HG03575 (cell line): Measurements from ENCODE around the gene ZFP57.
"Not testable (repeated sequence)": the region's sequence is repeated elsewhere in the genome, so short reads cannot be mapped to it uniquely, and the experiment has no call there.

Experiments used
- ATAC-seq: cut with Tn5 transposase; IDR thresholded peaks from one replicate; pipeline ENCODE4 v1.9.1; 2021; ENCODE audit not compliant: unreplicated experiment, insufficient number of reproducible peaks, low FRiP score; ENCODE audit errors: extremely low read depth

The ZFP57 gene

DNA sequence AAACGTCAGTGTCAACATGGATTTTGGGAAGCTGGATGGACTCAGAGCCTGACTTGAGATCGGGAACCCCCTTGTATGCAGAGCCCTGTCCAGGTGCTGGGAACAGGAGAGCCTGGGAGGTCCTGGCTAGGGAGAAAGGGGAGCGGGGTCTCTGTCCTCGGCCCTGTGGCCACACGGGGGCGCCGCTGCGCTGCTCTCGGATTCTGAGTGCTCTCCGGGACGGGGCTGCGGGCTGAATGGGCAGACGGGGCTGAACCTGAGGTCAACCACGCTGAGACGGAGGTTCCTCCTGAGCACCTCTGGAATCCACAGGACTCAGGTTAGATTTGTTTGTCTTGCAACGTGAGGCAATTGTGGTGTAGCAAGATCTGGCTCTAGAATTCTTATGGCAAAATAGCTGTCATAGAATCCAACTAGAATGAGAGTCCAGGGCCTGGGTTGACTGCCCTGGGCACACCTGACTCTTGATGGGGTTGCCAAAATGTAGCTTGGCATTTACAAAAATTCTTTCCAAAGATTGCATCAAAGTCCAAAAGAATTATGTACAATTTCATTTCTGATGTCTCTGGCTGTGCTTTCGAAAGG lies 21.7 kb upstream of the ZFP57 start:
- no peak for ATAC-seq

DNA sequence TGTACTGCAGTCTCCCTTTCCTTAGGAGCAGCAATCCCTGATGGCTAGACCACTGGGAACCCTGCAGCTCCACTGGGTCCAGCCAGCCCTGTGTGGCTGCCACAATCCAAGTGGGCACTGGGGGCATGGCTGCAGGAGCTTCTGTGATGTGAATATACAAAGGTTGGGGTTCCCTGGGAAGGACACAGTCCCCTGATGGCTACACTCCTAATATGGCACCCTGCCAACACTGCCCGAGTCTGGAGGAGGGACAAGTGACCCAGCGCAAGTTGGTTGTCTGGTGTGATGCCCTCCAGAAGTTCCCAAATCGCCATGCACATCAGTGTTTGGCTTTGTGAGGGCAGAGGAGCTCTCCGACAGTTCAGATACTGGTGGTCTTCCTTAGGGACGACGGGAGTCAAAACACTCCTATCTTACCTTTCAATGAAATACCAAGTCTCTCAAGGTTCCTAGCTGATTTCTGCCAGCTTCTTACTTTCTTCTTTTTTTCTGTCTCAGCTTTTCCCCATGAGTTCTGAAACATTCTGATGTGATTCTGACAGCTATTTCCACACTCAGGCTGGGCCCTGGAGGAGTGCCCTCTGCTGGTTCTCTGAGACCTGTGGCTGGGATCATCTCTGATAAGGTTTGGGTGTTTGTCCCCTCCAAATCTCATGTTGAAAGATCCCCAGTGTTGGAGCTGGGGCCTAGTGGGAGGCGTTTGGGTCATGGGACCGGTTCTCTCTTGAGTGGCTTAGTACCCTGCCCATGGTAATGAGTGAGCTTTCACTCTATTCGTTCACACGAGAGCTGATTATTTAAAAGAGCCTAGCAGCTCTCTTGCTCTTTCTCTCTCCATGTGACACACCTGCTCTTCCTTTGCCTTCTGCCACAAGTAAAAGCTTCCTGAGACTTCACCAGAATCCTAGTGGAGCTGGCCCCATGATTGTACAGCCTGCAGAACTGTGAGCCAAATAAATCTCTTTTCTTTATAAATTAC lies 15.5 kb upstream of the ZFP57 start:
- ATAC-seq, result no peak

DNA sequence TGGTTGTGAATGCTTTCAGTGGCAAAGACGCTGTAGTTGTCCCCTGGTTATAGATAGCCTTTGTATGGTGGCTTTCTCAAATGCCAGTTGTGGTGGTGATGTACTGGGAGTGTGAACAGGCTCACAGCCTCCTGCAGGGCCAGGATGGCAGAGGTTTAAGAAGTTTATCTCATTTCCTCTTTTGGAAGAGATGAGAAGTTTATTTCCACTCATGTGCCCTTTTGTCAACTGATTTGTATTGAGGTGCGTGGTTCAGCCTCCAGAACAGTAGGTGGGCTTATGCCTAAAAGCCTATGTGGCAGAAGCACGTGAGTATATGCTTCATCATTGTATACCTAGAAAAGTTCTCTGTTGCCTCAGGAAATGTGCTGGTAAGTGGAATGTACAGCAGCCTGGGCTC lies 13.7 kb upstream of the ZFP57 start:
- no peak for ATAC-seq

DNA sequence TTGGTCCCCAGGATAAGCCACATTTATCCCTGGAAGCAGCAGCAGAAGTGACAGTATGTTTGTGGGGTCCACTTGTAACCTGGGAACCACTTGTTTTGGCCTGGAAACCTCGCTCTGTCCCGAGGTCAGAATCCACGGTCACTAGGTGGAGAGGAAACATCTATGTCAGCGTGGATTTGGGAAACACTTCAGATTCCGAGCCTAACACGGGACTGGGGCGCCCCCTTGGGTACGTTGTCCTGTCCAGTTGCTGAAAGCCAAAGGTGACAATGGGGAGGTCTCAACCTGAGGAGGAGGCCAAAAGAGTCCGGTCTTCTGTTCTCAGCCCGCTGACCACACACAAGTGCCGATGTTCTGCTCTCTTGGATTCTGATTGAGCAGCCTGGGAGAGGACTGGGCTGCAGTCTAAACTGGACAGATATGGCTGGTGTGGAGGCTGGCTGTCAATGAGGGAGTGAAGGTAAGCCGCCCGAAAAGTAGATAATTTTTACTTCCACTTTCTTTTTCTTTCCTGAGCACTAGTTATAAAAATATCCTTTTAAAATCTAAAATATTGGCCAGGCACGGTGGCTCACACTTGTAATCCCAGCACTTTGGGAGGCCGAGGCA lies 4.9 kb upstream of the ZFP57 start:
- ATAC-seq, result no peak

DNA sequence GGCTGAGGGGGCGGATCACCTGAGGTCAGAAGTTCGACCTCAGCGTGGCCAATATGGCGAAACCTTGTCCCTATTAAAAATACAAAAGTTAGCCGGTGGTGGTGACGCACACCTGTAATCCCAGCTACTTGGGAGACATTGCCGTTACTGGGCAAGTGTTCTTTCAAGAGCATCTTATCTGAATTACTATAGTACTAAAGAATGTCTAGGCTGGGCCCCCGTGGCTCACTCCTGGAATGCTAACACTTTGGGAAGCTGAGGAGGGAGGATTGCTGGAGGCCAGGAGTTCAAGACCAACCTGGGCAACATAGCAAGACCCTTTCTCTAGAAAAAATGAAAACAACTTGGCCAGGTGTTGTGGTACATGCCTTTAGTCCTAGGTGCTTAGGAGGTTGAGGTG lies 859 bp upstream of the ZFP57 start:
- no peak for ATAC-seq

DNA sequence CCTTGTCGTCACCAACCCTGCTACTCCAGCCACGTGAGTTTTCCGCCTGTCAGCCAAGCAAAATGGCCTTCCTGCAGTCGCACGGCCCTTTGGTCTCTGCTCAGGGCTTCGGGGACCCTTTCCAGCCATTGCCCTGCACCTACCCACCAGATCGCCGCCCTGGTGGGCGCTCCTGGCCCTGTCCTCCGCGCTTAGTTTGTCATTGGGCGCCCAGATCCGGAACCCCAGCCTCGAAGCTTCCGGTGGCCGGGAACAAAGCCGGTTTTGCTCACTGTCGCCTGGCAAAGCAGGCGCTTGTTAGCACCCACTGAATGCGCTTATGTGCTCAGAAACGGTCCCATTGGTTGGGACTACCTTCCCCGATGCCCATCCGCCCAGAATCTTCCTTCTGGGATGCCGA lies 536 bp downstream of the ZFP57 start:
- ATAC-seq, result no peak

DNA sequence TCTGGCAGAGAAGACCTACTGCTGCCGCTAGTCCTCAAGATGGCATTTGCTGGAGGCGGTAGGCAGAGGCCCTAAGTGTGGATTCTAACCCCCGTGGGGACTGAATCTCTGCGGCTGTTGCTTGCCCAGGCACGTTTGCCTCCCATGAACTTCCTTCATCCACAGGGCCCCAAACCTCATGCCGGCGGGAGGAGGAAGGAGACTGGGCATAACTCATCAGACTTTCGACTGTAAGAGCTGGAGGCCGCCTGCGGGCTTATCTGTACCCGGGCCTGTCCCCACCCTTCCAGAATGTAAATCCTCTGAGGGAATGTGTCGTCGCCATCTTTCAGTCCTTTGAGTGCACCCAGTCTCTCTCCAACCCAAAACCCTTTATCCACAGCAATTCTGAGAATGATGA lies 990 bp downstream of the ZFP57 start:
- no peak for ATAC-seq

DNA sequence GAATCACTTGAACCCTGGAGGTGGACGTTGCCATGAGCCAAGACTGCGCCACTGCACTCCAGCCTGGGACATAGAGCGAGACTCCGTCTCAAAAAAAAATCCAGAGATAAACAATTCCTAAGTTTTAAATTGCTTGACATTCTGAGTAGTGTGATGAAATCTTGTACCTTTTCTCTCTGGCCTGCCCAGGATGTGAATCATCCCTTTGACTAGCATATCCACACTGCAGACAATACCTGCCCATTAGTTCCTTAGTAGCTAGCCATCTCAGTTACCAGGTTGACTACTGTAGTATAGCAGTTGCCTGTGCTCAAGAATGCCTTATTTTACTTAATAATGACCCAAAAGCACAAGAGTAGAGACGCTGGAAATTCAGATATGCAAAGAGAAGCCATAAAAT lies 2.8 kb downstream of the ZFP57 start:
- ATAC-seq, result no peak

DNA sequence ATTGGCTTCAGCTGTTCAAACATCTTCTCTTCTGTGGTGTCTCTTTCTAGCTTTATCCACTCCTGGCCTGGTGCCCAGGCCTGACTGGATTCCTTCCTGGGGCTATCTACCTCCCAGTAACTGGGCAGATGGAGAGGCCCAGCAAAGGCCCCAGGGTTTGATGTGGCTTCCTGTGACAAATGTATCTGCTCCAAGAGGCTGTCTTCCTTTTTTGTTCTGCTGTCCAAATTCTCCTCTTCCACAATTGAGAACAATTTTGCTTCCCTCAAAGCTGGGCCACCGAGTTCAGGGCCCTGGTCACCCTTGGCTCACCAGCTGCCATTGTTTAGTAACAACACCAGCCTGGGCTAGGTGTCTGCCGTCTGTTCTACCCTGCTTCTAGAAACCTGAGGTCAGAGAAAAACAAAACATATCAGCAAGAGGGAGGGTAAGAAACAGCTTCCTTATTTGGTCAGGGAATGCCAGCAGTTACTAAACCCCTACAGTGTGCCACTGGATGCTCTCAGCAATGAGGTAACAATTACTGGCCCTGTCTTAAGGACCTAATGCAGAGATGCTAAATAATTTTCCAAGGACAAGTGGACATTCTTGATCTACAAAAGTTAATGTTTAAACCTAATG lies 3.9 kb downstream of the ZFP57 start:
- ATAC-seq, result no peak

DNA sequence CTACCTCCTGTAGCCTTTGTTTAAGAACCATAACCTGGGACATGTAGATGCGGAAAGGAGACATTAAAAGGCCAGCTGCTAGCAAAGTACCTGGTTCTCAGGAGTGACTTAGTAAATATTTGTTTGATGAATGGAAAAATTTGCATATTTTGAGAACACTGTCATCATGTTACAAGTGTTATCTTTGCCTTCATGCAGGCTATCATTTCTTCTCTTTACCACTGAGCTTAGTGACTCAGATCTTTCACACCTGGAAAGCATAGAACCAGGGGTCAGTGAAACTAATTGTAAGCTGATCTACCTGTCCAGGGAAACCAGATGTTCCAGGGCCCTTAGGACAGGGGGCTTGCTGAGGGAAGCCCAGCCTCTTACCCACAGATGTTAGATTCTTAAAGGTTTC lies 5.4 kb downstream of the ZFP57 start:
- ATAC-seq, result no peak

DNA sequence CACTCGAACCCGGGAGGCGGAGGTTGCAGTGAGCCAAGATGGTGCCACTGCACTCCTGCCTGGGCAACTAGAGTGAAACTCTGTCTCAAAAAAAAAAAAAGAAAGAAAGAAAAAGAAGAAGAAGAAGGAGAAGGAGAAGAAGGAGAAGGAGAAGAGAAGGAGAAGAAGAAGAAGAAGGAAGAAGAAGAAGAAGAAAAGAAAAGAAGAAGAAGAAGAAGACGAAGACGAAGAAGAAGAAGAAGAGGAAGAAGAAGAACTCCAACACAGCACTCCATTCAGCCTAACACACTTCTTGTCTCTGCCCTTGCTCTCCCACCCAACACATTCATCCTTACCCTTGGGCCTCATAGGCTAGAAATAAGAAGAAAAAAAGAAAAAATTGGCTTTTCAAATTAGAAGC lies 6.9 kb downstream of the ZFP57 start:
- ATAC-seq, result no peak

DNA sequence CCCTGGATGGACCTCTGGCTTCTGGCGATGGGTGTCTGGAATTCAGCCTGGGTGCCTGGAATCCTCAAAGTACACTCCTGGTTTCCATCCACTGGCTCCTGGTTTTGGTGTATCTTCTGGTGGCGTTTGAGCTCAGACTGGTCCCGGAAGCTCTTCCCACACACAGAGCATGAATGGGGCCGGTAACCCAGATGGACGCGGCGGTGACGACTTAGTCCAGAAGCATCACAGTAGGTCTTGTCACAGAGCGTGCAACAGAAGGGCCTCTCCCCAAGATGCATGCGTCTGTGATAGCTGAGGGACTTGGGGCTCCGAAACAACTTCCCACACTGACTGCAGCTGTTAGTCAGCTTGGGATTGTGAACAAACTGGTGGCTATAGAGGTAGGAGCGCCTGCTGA lies 7.8 kb downstream of the ZFP57 start:
- no peak for ATAC-seq

DNA sequence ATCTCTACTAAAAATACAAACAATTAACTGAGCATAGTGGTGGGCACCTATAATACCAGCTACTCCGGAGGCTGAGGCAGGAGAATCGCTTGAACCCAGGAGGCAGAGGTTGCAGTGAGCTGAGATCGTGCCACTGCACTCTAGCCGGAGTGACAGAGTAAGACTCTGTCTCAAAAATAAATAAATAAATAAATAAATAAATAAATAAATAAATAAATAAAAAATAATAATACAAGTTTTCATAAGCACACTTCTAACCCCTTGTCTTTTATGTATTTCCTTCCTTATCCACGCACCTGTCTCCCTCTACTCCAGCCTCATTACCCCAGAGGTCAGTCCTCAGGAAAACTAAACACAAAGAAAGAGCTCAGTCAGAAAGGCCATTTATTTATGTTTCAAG lies 8.8 kb downstream of the ZFP57 start:
- ATAC-seq, result not testable (repeated sequence)

DNA sequence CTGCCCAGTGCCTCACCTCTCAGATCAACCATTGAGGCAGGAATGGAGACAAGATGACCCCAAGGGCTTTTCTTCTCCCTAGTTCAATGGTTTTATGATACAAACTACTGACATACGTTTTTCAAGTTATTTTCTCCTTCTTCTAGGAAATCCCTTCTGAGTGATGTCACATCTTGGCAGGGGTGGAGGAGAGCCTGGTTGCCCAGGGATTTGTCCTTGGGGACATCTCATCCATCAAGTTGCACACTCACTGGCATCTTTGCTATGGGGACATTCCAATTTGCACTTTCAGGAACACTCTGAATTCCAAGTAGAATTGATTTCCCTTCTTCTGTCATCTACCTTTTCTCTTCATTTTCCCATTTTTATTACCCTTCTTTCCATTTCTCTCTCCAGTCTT lies 9.9 kb downstream of the ZFP57 start:
- no peak for ATAC-seq

DNA sequence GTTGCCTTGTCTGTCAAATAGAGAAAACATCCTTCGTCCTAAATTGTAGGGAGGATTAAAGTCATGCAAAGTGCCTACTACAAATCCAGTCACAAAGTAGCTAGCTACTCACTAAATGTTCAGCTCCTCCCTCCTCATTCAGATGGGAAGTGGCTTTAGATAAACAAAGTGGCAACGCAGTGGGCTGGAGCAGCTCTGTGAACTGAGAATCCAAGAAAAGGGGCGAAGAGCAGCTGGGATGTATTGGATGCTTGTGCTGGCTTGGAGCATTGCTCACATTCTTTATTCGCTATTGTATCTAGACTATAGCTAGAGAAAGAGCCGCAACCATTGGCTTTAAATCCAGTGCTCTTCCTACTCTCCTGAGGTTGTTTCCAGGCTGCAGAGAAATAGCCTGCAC lies 13.8 kb downstream of the ZFP57 start:
- ATAC-seq, result no peak

DNA sequence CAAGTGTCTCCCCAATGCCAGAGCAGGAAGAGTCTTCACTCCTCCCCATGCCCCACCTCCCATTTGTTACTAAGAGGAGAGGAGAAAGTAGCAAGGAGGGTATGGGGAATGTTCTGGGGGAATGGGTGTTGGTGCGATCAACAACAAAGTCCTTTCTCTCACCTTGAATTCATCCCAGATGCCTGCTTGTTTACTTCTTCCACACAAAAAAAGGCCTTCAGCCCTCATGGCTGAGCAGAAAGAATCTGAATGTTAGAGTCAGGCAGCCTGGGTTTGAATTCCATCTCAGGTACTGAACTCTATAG lies 14.2 kb downstream of the ZFP57 start:
- no peak for ATAC-seq

DNA sequence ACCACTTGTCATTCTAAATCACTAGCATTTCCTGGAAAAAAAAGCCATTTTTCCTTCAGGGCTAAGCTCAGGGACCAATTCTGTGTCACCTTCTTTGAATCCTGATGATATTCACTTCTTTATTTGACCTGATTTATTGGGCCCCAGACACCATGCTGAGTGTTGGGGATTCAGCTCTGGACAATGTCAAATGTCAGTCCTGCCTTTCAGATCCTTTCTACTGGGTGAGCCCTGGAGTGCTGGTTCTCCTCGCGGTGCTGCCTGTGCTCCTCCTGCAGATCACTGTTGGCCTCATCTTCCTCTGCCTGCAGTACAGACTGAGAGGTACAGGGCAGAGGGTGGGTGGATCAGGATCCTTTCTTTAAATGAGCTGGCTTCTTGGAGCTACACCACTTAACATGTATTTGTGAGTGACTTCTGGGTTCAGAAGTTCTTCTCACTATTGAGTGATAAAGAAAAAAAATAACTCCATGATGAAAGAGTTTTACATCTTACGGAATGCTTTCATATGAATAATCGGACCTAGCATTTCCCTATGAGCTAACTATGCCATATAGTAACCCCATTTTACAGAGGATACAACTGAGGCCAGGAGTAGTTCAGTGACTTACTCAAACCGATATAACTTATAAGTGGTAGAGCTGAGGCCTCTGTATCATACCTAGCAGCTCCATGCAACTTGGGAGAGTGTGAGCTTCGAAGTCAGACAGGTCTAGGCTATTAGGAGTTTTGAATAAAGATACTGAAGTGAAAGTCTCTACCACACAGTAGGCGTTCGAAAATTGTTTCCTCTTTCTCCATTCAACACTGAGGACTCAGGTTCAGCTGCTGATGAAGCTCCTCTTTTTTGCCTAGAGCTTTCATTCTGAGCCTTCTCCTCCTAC lies 14.8 kb downstream of the ZFP57 start:
- ATAC-seq, result no peak

DNA sequence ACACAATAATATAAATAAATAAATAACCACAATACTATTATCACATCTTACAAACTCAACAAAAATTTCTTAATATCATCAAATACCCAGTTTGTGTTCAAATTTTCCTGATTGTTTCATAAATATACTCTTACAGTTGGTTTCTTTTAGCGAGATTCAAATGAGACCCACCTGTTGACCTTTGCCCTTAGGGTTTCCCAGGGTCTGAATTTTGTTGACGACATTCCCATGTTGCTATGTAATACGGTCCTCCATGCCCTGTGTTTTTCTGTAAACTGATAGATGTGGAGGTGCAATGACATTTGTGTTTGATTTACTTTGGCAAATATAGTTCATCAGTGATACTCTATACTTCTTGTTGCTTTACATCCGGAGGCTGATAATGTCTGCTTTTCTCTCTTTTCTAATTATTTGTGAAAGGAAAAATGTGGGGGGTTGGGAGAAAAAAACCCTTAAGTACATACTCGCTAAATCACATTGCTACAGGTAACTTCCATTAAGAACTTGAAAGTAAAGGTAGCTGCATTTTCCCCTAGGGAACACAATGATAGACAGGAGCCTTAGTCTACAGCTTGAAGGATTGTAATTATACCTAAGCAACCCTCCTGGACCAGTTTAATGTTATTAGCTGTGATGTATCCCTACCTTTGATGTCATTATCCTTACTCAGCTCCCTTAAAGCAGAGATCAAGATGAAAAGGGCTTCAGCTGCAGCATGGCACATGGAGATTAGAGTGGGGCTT lies 17.5 kb downstream of the ZFP57 start:
- no peak for ATAC-seq
